Smooth muscle cell (in vitro differentiated cells): ENCODE results near the gene PLEKHH2. TPM values are rescaled to one million over a fixed set of nuclear protein-coding genes. Genes with fewer than 3 reads are reported as not detected.

Experiments used
- DNase-seq: peaks from one replicate; lab custom pipeline; 2025; ENCODE audit not compliant: unreplicated experiment; lab: John Stamatoyannopoulos, UW
- H2AFZ ChIP-seq: fragments of 200-600 bp; sonication (generic); 2 replicates; pipeline ENCODE4 v1.6.0; 2016; ENCODE audit warnings: antibody characterized with exemption, low read depth, mild to moderate bottlenecking
- H3F3A ChIP-seq: fragments of 200-600 bp; sonication (generic); 2 replicates; pipeline ENCODE4 v1.6.0; 2017; ENCODE audit warnings: antibody characterized with exemption, low read depth
- H3K27ac ChIP-seq: fragments of 200-600 bp; sonication (generic); 2 replicates; pipeline ENCODE4 v1.5.1; 2016; ENCODE audit warnings: low read depth, mild to moderate bottlenecking
- H3K27me3 ChIP-seq: fragments of 200-600 bp; sonication (generic); 2 replicates; pipeline ENCODE4 v1.6.1; 2016; ENCODE audit warnings: low read depth, mild to moderate bottlenecking
- H3K36me3 ChIP-seq: fragments of 200-600 bp; sonication (generic); 2 replicates; pipeline ENCODE4 v1.5.1; 2016; ENCODE audit warnings: low read depth
- H3K4me1 ChIP-seq: fragments of 200-600 bp; sonication (generic); 2 replicates; pipeline ENCODE4 v1.5.1; 2016; ENCODE audit warnings: low read depth
- H3K4me2 ChIP-seq: fragments of 200-600 bp; sonication (generic); 2 replicates; pipeline ENCODE4 v1.6.0; 2016; ENCODE audit warnings: mild to moderate bottlenecking
- H3K4me3 ChIP-seq: fragments of 200-600 bp; sonication (generic); 2 replicates; pipeline ENCODE4 v1.5.1; 2016; ENCODE audit warnings: mild to moderate bottlenecking
- H3K79me2 ChIP-seq: fragments of 200-600 bp; sonication (generic); 2 replicates; pipeline ENCODE4 v1.6.0; 2016; ENCODE audit warnings: low read depth, mild to moderate bottlenecking
- H3K9ac ChIP-seq: fragments of 200-600 bp; sonication (generic); 2 replicates; pipeline ENCODE4 v1.6.0; 2016; ENCODE audit warnings: low read depth
- H3K9me3 ChIP-seq: fragments of 200-600 bp; sonication (generic); replicated peaks from 2 replicates; pipeline ENCODE4 v1.5.1; 2016; ENCODE audit warnings: low read depth
- H4K20me1 ChIP-seq: fragments of 200-600 bp; sonication (generic); 2 replicates; pipeline ENCODE4 v1.6.0; 2016; ENCODE audit warnings: low read depth
- CTCF ChIP-seq: fragments of 200-600 bp; sonication (generic); IDR thresholded peaks from 2 replicates; pipeline ENCODE4 v1.5.1; 2017; ENCODE audit warnings: borderline replicate concordance, mild to moderate bottlenecking, antibody characterized with exemption; ENCODE audit not compliant: insufficient read depth, poor library complexity, severe bottlenecking
- WGBS: methylation state at CpG from one replicate; pipeline ENCODE4 v1.1.7; 2016; ENCODE audit warnings: low lambda C conversion rate; 5-methylcytosine and 5-hydroxymethylcytosine counted together
- polyA plus RNA-seq: library from polyadenylated mRNA; unstranded; fragments of >200 nt; fragmentation: Nextera tagmentation; extraction: Ambion mirVana; gene quantifications from 2 replicates; pipeline ENCODE4 v1.2.1, GENCODE V29; 2016
- total RNA-seq: library from RNA; depleted of rRNA; stranded (reverse); fragments of >200 nt; gene quantifications from 2 replicates; pipeline ENCODE4 v1.2.3, GENCODE V29; 2014

The PLEKHH2 gene
- total RNA-seq (2.1 and 2.6 TPM in 2 replicates), polyA plus RNA-seq (0.08 and 0.69 TPM in 2 replicates)

- Histone ChIP-seq H3K4me1 (no peaks in the 10 kb centered on the region), H3K79me2 (no peaks in the 10 kb centered on the region), H3K27me3 (no peaks in the 10 kb centered on the region), H3K4me3 (peak within 1 kb of the TSS; percentile 78), H2AFZ (peak within 1 kb of the TSS; percentile 99), H4K20me1 (no peaks in the 10 kb centered on the region), H3F3A (no peaks in the 10 kb centered on the region), H3K4me2 (peak within 1 kb of the TSS; percentile 95), H3K9me3 (no peaks in the 10 kb centered on the region), H3K27ac (no peak within 1 kb of the TSS), H3K9ac (peak within 1 kb of the TSS; percentile 57), H3K36me3 (no peaks in the 10 kb centered on the region)
- TF ChIP-seq CTCF = no peak
- WGBS = under 1% methylated on average over 66 of the region's 75 CpGs
- DNase-seq = peak; percentile 73
Measured at GRCh38 chr2:43637030-43637803, at the start of gene PLEKHH2. TSS of gene PLEKHH2 (plus strand) at chr2:43637260. CDS start at chr2:43644674, 7,414 bp downstream.

GRCh38 chr2:43592443-43592842, 44.6 kb upstream of the PLEKHH2 start:
- Histone ChIP-seq H4K20me1 (no peaks in the 10 kb centered on the region), H3F3A (no peaks in the 10 kb centered on the region), H3K9me3 (no peaks in the 10 kb centered on the region), H3K4me2 (no peak overlapping the region), H3K36me3 (peaks cover 5% of the 10 kb centered on the region), H3K4me3 (no peak overlapping the region), H3K4me1 (peaks cover 7% of the 10 kb centered on the region), H3K9ac (no peak overlapping the region), H3K27me3 (no peaks in the 10 kb centered on the region), H3K79me2 (peaks cover 13% of the 10 kb centered on the region), H3K27ac (peak overlapping the region; percentile 28), H2AFZ (no peak overlapping the region)
- no peak for TF ChIP-seq CTCF
- DNase-seq = no peak

GRCh38 chr2:43593254-43593653, 43.8 kb upstream of the PLEKHH2 start:
- Histone ChIP-seq H3F3A (no peaks in the 10 kb centered on the region), H3K4me1 (peaks cover 7% of the 10 kb centered on the region), H2AFZ (no peak overlapping the region), H3K36me3 (peaks cover 5% of the 10 kb centered on the region), H3K9me3 (no peaks in the 10 kb centered on the region), H3K4me2 (no peak overlapping the region), H3K4me3 (no peak overlapping the region), H3K9ac (no peak overlapping the region), H3K27me3 (no peaks in the 10 kb centered on the region), H3K27ac (no peak overlapping the region), H3K79me2 (peaks cover 13% of the 10 kb centered on the region), H4K20me1 (no peaks in the 10 kb centered on the region)
- TF ChIP-seq CTCF = no peak
- no peak for DNase-seq
- 95% methylated on average over 3 of the region's 3 CpGs for WGBS

- peaks cover 7% of the 10 kb centered on the region for H3K4me1 ChIP-seq
- H3K79me2 ChIP-seq = peaks cover 13% of the 10 kb centered on the region
- peak overlapping the region; percentile 93 for H3K27ac ChIP-seq
- H3K4me3 ChIP-seq = peak overlapping the region; percentile 85
- no peak for DNase-seq
- peak overlapping the region; percentile 92 for H3K9ac ChIP-seq
- WGBS = 95% methylated on average over 3 of the region's 3 CpGs
- no peaks in the 10 kb centered on the region for H3F3A ChIP-seq
- TF ChIP-seq CTCF = no peak
- H3K36me3 ChIP-seq = peaks cover 3% of the 10 kb centered on the region
- peak overlapping the region; percentile 86 for H3K4me2 ChIP-seq
- H4K20me1 ChIP-seq = no peaks in the 10 kb centered on the region
- H2AFZ ChIP-seq = no peak overlapping the region
- H3K27me3 ChIP-seq = no peaks in the 10 kb centered on the region
- H3K9me3 ChIP-seq = no peaks in the 10 kb centered on the region
Measured at GRCh38 chr2:43594875-43595274, 42.2 kb upstream of the PLEKHH2 start.
